GM12878 (cell line): Measurements from ENCODE around the gene SUPT4H1. TPM values are rescaled to one million over a fixed set of nuclear protein-coding genes. Genes with fewer than 3 reads are reported as not detected.
A peak's percentile ranks its signal among the peaks of the same experiment; 100 is the strongest.

Source experiments
- BRCA1 ChIP-seq: IDR thresholded peaks from 2 replicates; pipeline ENCODE4 v1.6.1; 2011; ENCODE audit warnings: low read depth, low read length, improper control_type of control experiment
- HDGF ChIP-seq: fragments of 450-650 bp; IDR thresholded peaks from 2 replicates; pipeline ENCODE4 v1.6.1; 2016; ENCODE audit warnings: antibody characterized with exemption
- KDM1A ChIP-seq: fragments of 200-600 bp; sonication (generic); IDR thresholded peaks from 2 replicates; pipeline ENCODE4 v1.6.1; 2016; ENCODE audit warnings: borderline replicate concordance
- MTA2 ChIP-seq: fragments of 450-650 bp; IDR thresholded peaks from 2 replicates; pipeline ENCODE4 v1.6.1; 2016; ENCODE audit warnings: low read depth, mild to moderate bottlenecking, moderate library complexity
- MXI1 ChIP-seq: fragments of 150-350 bp; IDR thresholded peaks from 2 replicates; pipeline ENCODE4 v1.6.1; 2011; ENCODE audit warnings: low read depth, mild to moderate bottlenecking, inconsistent platforms, low read length, improper control_type of control experiment
- NFXL1 ChIP-seq: fragments of 450-650 bp; IDR thresholded peaks from 2 replicates; pipeline ENCODE4 v1.6.1; 2017; ENCODE audit warnings: antibody characterized with exemption, mild to moderate bottlenecking, borderline replicate concordance
- RELA ChIP-seq: fragments of 450-650 bp; IDR thresholded peaks from 2 replicates; pipeline ENCODE4 v1.8.0; 2014; ENCODE audit warnings: borderline replicate concordance; ENCODE audit not compliant: partially characterized antibody
- SMC3 ChIP-seq: IDR thresholded peaks from 2 replicates; pipeline ENCODE4 v1.6.1; 2011; ENCODE audit warnings: low read length, improper control_type of control experiment, borderline replicate concordance
- WRNIP1 ChIP-seq: IDR thresholded peaks from 2 replicates; pipeline ENCODE4 v1.6.1; 2011; ENCODE audit warnings: low read depth, low read length, improper control_type of control experiment, borderline replicate concordance
- ZNF274 ChIP-seq: IDR thresholded peaks from one replicate; pipeline ENCODE4 v1.8.0; 2011; ENCODE audit not compliant: insufficient read length, insufficient read depth
- ZNF384 ChIP-seq: IDR thresholded peaks from 2 replicates; pipeline ENCODE4 v1.6.1; 2012; ENCODE audit warnings: low read depth, mild to moderate bottlenecking, low read length, improper control_type of control experiment, borderline replicate concordance
- polyA plus RNA-seq, 11 experiments: library from polyadenylated mRNA; depleted of rRNA in 4 of 11; unstranded in 6 of 11; stranded (reverse) in 5 of 11; fragments of >200 nt; fragmentation: Nextera tagmentation in 4 of 11; fragmentation: Illumina TruSeq in 1 of 11; extraction: Ambion mirVana in 4 of 11; extraction: Trizol in 1 of 11; gene quantifications; 1 replicate in 1 of 11; 2 replicates in 10 of 11; pipeline versions ENCODE4 v1.2.1 to v1.2.3, GENCODE V29; 2011 to 2016; ENCODE audit warnings: inconsistent platforms in 2 of 11, missing spikeins in 2 of 11, low read depth in 1 of 11
- total RNA-seq, 4 experiments: library from RNA; depleted of rRNA in 3 of 4; stranded (reverse); fragments of >200 nt in 3 of 4; fragmentation: Illumina TruSeq in 1 of 4; extraction: Trizol in 1 of 4; gene quantifications; 2 replicates each; pipeline versions ENCODE4 v1.2.1 to v1.2.3, GENCODE V29; 2013 to 2021
- TF ChIP-seq, protein P1 (sequence below): fragments of 450-650 bp; IDR thresholded peaks from 2 replicates; pipeline ENCODE4 v1.6.1; 2017; ENCODE audit warnings: mild to moderate bottlenecking
- TF ChIP-seq, protein P2 (sequence below): IDR thresholded peaks from 2 replicates; pipeline ENCODE4 v1.6.1; 2012; ENCODE audit warnings: low read length, inconsistent platforms
- TF ChIP-seq, protein P3 (sequence below): fragments of 450-650 bp; formaldehyde crosslinking; IDR thresholded peaks from 2 replicates; pipeline ENCODE4 v1.5.0; 2022; ENCODE audit warnings: mild to moderate bottlenecking, missing genetic modification characterization
- TF ChIP-seq, protein P4 (sequence below): IDR thresholded peaks from 2 replicates; pipeline ENCODE4 v1.6.1; 2011; ENCODE audit warnings: low read depth, low read length, improper control_type of control experiment, borderline replicate concordance
- TF ChIP-seq, protein P5 (sequence below): fragments of 450-650 bp; IDR thresholded peaks from 2 replicates; pipeline ENCODE4 v1.6.1; 2017; ENCODE audit warnings: low read depth, mild to moderate bottlenecking, moderate library complexity
- TF ChIP-seq, protein P6 (sequence below): fragments of 450-650 bp; IDR thresholded peaks from 2 replicates; pipeline ENCODE4 v1.6.1; 2018; ENCODE audit warnings: borderline replicate concordance, mild to moderate bottlenecking; ENCODE audit not compliant: partially characterized antibody

Gene SUPT4H1
- total and polyA plus RNA-seq, 10 of the 15 experiments (the other 5 are each of a cell fraction or from before 2014, with no cell fraction given): 83.8 to 293 (median 128) TPM

DNA sequence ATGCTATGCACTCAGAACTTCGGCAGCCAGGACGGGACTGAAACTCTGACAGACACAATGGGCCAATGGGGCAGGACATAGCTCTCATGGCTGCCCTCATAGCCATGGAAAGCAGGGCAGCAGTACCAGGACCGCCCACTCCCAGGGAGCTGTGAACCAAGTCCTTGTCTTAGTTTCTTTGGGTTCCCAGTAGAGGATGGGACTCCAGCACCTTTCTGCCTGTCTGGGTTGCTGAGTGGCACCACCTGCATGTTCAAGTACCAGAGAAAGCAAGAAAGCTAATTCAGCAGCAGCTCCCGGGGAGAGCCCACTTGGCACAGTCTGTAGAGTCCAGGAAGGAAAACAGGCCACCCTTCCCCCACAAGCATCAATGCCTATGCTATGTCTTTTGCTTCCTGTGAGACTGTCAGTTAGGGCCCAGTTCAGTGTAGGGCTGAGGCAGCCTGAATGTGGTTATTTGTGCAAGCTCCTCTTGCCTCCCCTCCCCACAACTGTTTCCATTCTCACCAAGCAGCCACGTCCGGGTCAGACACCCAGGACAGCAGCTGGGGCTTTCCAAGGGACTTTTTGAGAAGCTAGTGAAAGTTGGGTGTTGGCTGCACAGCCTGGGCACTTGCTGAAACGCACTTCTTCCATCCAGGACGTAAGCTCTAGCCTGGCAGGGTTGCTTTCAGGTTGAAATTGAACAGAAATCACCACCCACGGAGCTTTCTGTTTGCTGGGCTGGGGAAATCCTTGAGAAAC is 7.8 kb downstream of the SUPT4H1 start (continued):
- TF ChIP-seq BRCA1 (no peak), SMC3 (peak; percentile 41; the same call in 1 of the 2 replicates), HDGF (no peak; the same call in 1 of the 2 replicates), MTA2 (peak; percentile 81), KDM1A (no peak), WRNIP1 (0 out of 2 replicates have a peak, but pooled peaks have one; percentile 70), NFXL1 (no peak), ZNF274 (no peak), ZNF384 (no peak), RELA (peak; percentile 100), MXI1 (0 out of 2 replicates have a peak, but pooled peaks have one; percentile 42)
- TF ChIP-seq, protein P1, sequence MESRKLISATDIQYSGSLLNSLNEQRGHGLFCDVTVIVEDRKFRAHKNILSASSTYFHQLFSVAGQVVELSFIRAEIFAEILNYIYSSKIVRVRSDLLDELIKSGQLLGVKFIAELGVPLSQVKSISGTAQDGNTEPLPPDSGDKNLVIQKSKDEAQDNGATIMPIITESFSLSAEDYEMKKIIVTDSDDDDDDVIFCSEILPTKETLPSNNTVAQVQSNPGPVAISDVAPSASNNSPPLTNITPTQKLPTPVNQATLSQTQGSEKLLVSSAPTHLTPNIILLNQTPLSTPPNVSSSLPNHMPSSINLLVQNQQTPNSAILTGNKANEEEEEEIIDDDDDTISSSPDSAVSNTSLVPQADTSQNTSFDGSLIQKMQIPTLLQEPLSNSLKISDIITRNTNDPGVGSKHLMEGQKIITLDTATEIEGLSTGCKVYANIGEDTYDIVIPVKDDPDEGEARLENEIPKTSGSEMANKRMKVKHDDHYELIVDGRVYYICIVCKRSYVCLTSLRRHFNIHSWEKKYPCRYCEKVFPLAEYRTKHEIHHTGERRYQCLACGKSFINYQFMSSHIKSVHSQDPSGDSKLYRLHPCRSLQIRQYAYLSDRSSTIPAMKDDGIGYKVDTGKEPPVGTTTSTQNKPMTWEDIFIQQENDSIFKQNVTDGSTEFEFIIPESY: no peak
- TF ChIP-seq, protein P2, sequence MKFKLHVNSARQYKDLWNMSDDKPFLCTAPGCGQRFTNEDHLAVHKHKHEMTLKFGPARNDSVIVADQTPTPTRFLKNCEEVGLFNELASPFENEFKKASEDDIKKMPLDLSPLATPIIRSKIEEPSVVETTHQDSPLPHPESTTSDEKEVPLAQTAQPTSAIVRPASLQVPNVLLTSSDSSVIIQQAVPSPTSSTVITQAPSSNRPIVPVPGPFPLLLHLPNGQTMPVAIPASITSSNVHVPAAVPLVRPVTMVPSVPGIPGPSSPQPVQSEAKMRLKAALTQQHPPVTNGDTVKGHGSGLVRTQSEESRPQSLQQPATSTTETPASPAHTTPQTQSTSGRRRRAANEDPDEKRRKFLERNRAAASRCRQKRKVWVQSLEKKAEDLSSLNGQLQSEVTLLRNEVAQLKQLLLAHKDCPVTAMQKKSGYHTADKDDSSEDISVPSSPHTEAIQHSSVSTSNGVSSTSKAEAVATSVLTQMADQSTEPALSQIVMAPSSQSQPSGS: no peak
- TF ChIP-seq, protein P3, sequence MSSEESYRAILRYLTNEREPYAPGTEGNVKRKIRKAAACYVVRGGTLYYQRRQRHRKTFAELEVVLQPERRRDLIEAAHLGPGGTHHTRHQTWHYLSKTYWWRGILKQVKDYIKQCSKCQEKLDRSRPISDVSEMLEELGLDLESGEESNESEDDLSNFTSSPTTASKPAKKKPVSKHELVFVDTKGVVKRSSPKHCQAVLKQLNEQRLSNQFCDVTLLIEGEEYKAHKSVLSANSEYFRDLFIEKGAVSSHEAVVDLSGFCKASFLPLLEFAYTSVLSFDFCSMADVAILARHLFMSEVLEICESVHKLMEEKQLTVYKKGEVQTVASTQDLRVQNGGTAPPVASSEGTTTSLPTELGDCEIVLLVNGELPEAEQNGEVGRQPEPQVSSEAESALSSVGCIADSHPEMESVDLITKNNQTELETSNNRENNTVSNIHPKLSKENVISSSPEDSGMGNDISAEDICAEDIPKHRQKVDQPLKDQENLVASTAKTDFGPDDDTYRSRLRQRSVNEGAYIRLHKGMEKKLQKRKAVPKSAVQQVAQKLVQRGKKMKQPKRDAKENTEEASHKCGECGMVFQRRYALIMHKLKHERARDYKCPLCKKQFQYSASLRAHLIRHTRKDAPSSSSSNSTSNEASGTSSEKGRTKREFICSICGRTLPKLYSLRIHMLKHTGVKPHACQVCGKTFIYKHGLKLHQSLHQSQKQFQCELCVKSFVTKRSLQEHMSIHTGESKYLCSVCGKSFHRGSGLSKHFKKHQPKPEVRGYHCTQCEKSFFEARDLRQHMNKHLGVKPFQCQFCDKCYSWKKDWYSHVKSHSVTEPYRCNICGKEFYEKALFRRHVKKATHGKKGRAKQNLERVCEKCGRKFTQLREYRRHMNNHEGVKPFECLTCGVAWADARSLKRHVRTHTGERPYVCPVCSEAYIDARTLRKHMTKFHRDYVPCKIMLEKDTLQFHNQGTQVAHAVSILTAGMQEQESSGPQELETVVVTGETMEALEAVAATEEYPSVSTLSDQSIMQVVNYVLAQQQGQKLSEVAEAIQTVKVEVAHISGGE (CRISPR knock-in tag): no peak
- TF ChIP-seq, protein P4, sequence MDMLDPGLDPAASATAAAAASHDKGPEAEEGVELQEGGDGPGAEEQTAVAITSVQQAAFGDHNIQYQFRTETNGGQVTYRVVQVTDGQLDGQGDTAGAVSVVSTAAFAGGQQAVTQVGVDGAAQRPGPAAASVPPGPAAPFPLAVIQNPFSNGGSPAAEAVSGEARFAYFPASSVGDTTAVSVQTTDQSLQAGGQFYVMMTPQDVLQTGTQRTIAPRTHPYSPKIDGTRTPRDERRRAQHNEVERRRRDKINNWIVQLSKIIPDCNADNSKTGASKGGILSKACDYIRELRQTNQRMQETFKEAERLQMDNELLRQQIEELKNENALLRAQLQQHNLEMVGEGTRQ: no peak
- TF ChIP-seq, protein P5, sequence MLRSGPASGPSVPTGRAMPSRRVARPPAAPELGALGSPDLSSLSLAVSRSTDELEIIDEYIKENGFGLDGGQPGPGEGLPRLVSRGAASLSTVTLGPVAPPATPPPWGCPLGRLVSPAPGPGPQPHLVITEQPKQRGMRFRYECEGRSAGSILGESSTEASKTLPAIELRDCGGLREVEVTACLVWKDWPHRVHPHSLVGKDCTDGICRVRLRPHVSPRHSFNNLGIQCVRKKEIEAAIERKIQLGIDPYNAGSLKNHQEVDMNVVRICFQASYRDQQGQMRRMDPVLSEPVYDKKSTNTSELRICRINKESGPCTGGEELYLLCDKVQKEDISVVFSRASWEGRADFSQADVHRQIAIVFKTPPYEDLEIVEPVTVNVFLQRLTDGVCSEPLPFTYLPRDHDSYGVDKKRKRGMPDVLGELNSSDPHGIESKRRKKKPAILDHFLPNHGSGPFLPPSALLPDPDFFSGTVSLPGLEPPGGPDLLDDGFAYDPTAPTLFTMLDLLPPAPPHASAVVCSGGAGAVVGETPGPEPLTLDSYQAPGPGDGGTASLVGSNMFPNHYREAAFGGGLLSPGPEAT: peak; percentile 100
- TF ChIP-seq, protein P6, sequence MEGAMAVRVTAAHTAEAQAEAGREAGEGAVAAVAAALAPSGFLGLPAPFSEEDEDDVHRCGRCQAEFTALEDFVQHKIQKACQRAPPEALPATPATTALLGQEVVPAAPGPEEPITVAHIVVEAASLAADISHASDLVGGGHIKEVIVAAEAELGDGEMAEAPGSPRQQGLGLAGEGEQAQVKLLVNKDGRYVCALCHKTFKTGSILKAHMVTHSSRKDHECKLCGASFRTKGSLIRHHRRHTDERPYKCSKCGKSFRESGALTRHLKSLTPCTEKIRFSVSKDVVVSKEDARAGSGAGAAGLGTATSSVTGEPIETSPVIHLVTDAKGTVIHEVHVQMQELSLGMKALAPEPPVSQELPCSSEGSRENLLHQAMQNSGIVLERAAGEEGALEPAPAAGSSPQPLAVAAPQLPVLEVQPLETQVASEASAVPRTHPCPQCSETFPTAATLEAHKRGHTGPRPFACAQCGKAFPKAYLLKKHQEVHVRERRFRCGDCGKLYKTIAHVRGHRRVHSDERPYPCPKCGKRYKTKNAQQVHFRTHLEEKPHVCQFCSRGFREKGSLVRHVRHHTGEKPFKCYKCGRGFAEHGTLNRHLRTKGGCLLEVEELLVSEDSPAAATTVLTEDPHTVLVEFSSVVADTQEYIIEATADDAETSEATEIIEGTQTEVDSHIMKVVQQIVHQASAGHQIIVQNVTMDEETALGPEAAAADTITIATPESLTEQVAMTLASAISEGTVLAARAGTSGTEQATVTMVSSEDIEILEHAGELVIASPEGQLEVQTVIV: peak; percentile 41
